AG04449 (cell line): Measurements from ENCODE around the gene ANTXR2.

Source experiments
- CTCF ChIA-PET: fragments of 350-600 bp; formaldehyde crosslinking; extraction: SDS; loops from one replicate; lab custom pipeline; 2021; ENCODE audit warnings: antibody characterized with exemption; lab: Yijun Ruan, JAX
- POLR2A ChIA-PET: fragments of 400-600, 350-600 bp; formaldehyde crosslinking; extraction: SDS; loops from one replicate; lab custom pipeline; 2020; ENCODE audit warnings: antibody characterized with exemption, inconsistent platforms; lab: Yijun Ruan, JAX
- DNase-seq: peaks from one replicate; pipeline ENCODE4 v3.0.0-alpha.2; 2010; ENCODE audit warnings: low read depth, low spot score
- H3K4me3 ChIP-seq: 2 replicates; pipeline ENCODE4 v1.5.1; 2011; ENCODE audit warnings: low read depth, mild to moderate bottlenecking, control low read depth, low read length
- TF ChIP-seq, protein P1 (sequence below): IDR thresholded peaks from one replicate; pipeline ENCODE4 v1.5.1; 2011; ENCODE audit warnings: mild to moderate bottlenecking, moderate library complexity, low read length, control low read depth, inconsistent platforms; ENCODE audit not compliant: insufficient read depth; ENCODE audit errors: missing control alignments

ANTXR2 gene

DNA sequence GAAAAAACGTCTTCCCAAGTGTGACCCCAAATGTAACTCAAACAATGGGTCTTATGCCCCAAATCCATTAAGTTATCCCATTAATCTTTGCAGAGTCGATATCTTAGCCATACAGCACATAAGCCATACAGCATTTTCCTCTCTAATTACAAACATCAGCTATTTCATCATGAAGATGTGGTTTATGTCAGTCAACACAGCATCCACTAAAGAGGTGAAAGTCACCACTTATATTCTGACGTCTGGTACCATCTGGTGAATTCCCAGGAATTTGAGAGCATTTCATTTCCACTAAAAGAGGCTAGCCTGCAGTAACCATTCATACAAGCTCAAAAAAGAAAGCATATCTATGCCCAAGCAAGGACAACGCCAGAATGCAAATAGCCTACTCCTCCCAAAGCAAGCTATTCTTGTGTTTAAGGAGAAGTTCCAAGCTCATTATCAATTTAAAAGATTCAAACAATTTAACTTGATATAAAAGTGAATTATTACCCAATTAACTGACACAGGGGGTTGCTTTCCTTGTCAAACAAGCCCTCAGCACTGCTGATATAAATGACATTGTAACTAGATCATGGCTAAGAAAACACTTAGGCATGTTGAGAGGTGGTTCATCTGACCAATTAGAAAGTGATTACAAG, 203.3 kb downstream of the ANTXR2 start:
- no peak overlapping the region for H3K4me3 ChIP-seq
- DNase-seq = no peak
- TF ChIP-seq, protein P1, sequence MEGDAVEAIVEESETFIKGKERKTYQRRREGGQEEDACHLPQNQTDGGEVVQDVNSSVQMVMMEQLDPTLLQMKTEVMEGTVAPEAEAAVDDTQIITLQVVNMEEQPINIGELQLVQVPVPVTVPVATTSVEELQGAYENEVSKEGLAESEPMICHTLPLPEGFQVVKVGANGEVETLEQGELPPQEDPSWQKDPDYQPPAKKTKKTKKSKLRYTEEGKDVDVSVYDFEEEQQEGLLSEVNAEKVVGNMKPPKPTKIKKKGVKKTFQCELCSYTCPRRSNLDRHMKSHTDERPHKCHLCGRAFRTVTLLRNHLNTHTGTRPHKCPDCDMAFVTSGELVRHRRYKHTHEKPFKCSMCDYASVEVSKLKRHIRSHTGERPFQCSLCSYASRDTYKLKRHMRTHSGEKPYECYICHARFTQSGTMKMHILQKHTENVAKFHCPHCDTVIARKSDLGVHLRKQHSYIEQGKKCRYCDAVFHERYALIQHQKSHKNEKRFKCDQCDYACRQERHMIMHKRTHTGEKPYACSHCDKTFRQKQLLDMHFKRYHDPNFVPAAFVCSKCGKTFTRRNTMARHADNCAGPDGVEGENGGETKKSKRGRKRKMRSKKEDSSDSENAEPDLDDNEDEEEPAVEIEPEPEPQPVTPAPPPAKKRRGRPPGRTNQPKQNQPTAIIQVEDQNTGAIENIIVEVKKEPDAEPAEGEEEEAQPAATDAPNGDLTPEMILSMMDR = no peak
- CTCF ChIA-PET = interaction anchor here (1.0 kb wide), 1 partner anchor 16 kb away, joined by 3 read pairs; no protein-coding TSS in a partner anchor
- POLR2A ChIA-PET = no interaction called here

DNA sequence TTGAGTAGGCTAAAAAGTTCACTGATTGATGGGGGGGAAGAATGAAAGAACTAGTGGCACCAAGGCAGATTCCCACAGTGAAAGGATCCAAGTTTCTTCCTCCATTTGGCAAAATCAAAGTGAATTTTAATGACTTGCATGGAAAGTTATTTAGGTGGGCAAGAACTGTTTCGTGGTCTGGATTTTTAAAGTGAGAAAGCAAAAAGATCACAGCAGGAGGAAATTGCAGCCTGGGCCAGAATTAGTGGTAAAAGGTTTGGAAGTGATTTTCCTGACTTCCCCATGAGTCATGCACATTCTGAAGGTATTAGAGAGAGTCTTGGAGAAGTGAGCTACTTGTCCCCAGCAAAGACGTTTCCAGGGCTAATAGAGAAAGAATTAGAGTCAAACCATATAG, 207.8 kb downstream of the ANTXR2 start:
- TF ChIP-seq, protein P1 = no peak
- ChIA-PET CTCF (no interaction called here), POLR2A (no interaction called here)
- peak; percentile 28 for DNase-seq
- no peak overlapping the region for H3K4me3 ChIP-seq

DNA sequence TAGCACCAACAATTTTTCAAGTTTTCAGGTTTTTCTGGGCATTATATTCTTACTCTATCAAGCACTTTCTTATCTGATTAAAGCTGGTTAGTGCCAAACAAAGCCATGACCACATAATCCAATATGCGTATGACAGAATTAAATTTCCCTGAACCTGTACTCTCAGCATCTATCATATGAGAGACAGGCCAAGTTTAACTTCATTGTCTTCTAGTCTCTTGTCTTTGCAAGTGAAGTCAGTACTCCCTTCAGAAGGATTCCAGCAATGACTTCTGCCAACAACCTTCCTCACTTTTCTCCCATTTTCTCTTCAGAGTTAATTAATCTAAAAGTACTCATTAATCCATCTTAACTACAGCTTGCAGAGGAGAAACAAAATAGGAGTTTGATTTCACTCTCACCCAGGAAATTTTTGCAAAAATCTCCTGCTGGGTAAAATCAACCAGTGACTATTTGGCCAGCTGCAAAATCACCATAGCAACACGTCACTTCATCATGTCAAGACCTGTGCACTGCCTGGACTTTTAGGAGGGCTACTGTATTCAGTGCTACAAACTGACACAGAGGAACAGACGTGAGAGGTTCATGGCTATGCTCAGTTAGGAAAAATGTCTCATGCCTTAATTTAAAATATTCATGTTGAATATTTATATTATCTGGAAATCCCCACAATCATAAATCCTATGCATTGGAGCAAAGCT, 208.4 kb downstream of the ANTXR2 start:
- H3K4me3 ChIP-seq = no peak overlapping the region
- DNase-seq = no peak
- ChIA-PET CTCF (no interaction called here), POLR2A (no interaction called here)
- TF ChIP-seq, protein P1 = no peak

DNA sequence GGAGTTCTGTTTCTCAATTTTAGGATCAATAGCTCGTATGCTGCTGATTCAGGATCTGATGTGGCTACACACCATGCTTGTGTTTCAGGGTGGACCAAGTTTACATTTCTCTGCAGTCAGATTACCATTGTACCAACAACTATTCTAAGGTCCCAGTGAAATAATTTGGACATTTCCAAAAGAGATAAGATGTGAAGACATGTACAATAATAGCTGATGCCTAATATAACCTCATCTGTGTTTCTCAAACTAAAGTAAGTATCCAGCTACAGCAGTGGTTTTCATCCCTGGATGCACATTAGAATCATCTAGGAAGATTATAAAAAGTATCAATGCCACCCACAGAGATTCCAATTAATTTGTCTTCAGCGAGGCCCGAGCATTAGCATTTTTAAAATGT, 209.7 kb downstream of the ANTXR2 start:
- ChIA-PET CTCF (interaction anchor here (0.7 kb wide), 1 partner anchor 9 kb away, joined by 3 read pairs; no protein-coding TSS in a partner anchor), POLR2A (no interaction called here)
- no peak overlapping the region for H3K4me3 ChIP-seq
- DNase-seq = no peak
- TF ChIP-seq, protein P1 = no peak

DNA sequence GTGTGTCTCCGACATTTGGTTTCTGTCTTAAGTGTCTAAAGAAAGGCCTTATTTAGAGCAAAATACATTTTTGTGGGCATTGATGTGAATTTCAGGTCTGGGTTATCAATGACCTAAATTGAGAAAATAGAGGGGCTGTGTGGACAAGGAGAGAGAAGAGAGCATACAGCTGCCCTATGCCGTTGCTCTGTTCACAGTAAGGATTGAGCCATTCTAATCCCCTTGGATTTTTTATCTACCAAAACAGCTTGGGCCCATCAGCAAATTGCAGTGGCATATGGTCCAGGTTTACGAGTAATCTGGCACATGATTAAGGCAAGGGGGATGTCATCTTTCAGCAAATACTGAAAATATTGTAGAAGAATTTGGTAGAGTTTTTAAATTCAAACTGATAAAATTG, 210.2 kb downstream of the ANTXR2 start:
- no peak overlapping the region for H3K4me3 ChIP-seq
- CTCF ChIA-PET = interaction anchor here (0.7 kb wide), 1 partner anchor 9 kb away, joined by 3 read pairs; no protein-coding TSS in a partner anchor
- POLR2A ChIA-PET = no interaction called here
- DNase-seq = no peak
- TF ChIP-seq, protein P1 = no peak

DNA sequence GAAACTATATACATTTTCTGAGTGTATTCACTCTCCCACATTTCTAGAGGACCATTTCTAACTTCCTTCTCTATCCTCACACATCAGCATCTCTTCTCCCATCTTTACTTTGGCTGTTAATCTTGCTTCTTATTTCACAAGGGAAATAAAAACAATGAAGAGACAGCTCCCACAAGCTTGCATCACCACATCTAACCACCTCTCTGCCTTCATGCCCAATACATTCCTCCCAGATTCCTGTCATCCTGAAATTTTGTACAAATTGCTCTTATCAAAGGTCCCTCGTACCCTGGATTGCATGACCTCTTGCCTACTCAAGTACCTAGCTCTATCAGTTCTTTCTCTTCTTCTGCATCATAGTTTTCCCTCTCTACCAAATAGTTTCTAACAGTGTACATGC, 215.2 kb downstream of the ANTXR2 start:
- ChIA-PET POLR2A (no interaction called here), CTCF (no interaction called here)
- no peak overlapping the region for H3K4me3 ChIP-seq
- TF ChIP-seq, protein P1 = no peak
- DNase-seq = no peak
